H1 (cell line): Measurements from ENCODE around the gene CHDH. TPM values are rescaled to one million over a fixed set of nuclear protein-coding genes. Genes with fewer than 3 reads are reported as not detected.

Experiments used
- CBX8 ChIP-seq: fragments of 300-800, 300-1000 bp; sonication (generic); IDR thresholded peaks from 2 replicates; pipeline ENCODE4 v1.7.1; 2016; ENCODE audit warnings: low read depth, low read length, borderline replicate concordance
- FOSL1 ChIP-seq: IDR thresholded peaks from 2 replicates; pipeline ENCODE4 v1.6.1; 2011; ENCODE audit warnings: mild to moderate bottlenecking, low read depth, low read length, moderate library complexity; ENCODE audit not compliant: insufficient read depth
- HDAC2 ChIP-seq, 2 experiments: fragments of 300-600 bp in 1 of 2; sonication (generic) in 1 of 2; IDR thresholded peaks; 2 replicates each; pipeline ENCODE4 v1.6.1; 2011 to 2012; ENCODE audit warnings: low read depth in 2 of 2, low read length in 2 of 2, mild to moderate bottlenecking in 2 of 2, moderate library complexity in 2 of 2, borderline replicate concordance in 1 of 2, inconsistent platforms in 1 of 2
- KDM4A ChIP-seq: IDR thresholded peaks from one replicate; pipeline ENCODE4 v1.7.1; 2012; ENCODE audit warnings: low read depth, mild to moderate bottlenecking, moderate library complexity, low read length, inconsistent platforms; ENCODE audit not compliant: severe bottlenecking
- RBBP5 ChIP-seq: IDR thresholded peaks from 2 replicates; pipeline ENCODE4 v1.7.1; 2012; ENCODE audit warnings: low read depth, mild to moderate bottlenecking, inconsistent platforms, low read length, moderate library complexity, borderline replicate concordance
- TAF1 ChIP-seq: IDR thresholded peaks from 2 replicates; pipeline ENCODE4 v1.6.1; 2011; ENCODE audit warnings: mild to moderate bottlenecking, low read depth, low read length
- TEAD4 ChIP-seq: IDR thresholded peaks from 2 replicates; pipeline ENCODE4 v1.6.1; 2012; ENCODE audit warnings: low read depth, low read length, inconsistent platforms, mixed read lengths
- polyA plus RNA-seq, 7 experiments: library from polyadenylated mRNA; depleted of rRNA in 3 of 7; stranded (reverse) in 5 of 7; unstranded in 2 of 7; fragments of >200 nt in 5 of 7; fragments of 200-250 nt in 2 of 7; gene quantifications; 1 replicate in 5 of 7; 2 replicates in 1 of 7; 4 replicates in 1 of 7; pipeline versions ENCODE4 v1.2.1 to v1.2.3, GENCODE V29; 2011 to 2013; ENCODE audit warnings: missing spikeins in 2 of 7, mixed read lengths in 2 of 7
- total RNA-seq: library from RNA; stranded (reverse); fragmentation: NEBNext Ultra II Directional; extraction: Animal tissue kit (Norgen Biotek cat#: 25700); gene quantifications from 2 replicates; pipeline ENCODE4 v1.2.1, GENCODE V29; 2021

CHDH gene
- total and polyA plus RNA-seq, 2 of the 8 experiments (the other 6 are each of a cell fraction or from before 2014, with no cell fraction given) = 4.9 to 10.3 TPM

- TF ChIP-seq RBBP5 (peak; percentile 40; the same call in 1 of the 2 replicates), HDAC2 (IDR thresholded peaks at IDR 0.05; ENCODE audit: borderline replicate concordance in 1 of 2, low read depth in 2 of 2, low read length in 2 of 2) (no peak), TEAD4 (0 out of 2 replicates have a peak, but pooled peaks have one; percentile 7), KDM4A (peak; percentile 77), CBX8 (no peak), FOSL1 (no peak), TAF1 (peak; percentile 98)
Observed at GRCh38 chr3:53881691-53882593, 35.7 kb upstream of the CHDH start, which contains the start of gene ACTR8 (continued).
